B cell (primary cell): Measurements from ENCODE around the gene NRG2. TPM values are rescaled to one million over a fixed set of nuclear protein-coding genes. Genes with fewer than 3 reads are reported as not detected.

ENCODE experiments used
- ATAC-seq: fragments of 200-7000 bp; cut with Tn5 transposase; one replicate; pipeline ENCODE4 v1.10.0; 2021; ENCODE audit warnings: low read depth, mild to moderate bottlenecking, moderate number of reproducible peaks, moderate library complexity
- CTCF ChIA-PET: fragments of 350-600 bp; sonication (Branson Sonifier 250); formaldehyde crosslinking; loops from one replicate; lab custom pipeline; 2021; ENCODE audit warnings: antibody characterized with exemption, inconsistent platforms; lab: Charles Lee
- POLR2A ChIA-PET: fragments of 350-600 bp; sonication (Branson Sonifier 250); formaldehyde crosslinking; loops from one replicate; lab custom pipeline; 2021; ENCODE audit warnings: antibody characterized with exemption; lab: Charles Lee
- DNase-seq: peaks from one replicate; pipeline ENCODE4 v3.0.0; 2013
- H2AFZ ChIP-seq: 2 replicates; pipeline ENCODE4 v1.6.1; 2012; ENCODE audit warnings: mild to moderate bottlenecking, low read depth, low read length; ENCODE audit not compliant: insufficient read depth, poor library complexity, severe bottlenecking
- H3K27ac ChIP-seq, 2 donors: 1 replicate in 1 of 2; 2 replicates in 1 of 2; pipeline ENCODE4 v1.5.1; 2012 to 2013; ENCODE audit warnings: low read length in 2 of 2, mild to moderate bottlenecking in 2 of 2, moderate library complexity in 1 of 2
- H3K27me3 ChIP-seq, 4 experiments: fragments of 200-600 bp in 1 of 4; sonication (generic) in 1 of 4; replicated peaks in 1 of 4; 1 replicate in 2 of 4; 2 replicates in 2 of 4; pipeline versions ENCODE4 v1.6.1 to v1.7.0; 2013 to 2016; ENCODE audit warnings: low read length in 3 of 4, mild to moderate bottlenecking in 2 of 4, mixed read lengths in 1 of 4, moderate library complexity in 1 of 4; ENCODE audit not compliant: insufficient read depth in 4 of 4, control insufficient read depth in 3 of 4; ENCODE audit errors: control extremely low read depth in 1 of 4
- H3K36me3 ChIP-seq, 2 experiments: replicated peaks in 1 of 2; 1 replicate in 1 of 2; 2 replicates in 1 of 2; pipeline versions ENCODE4 v1.6.1 to v1.7.1; 2013; ENCODE audit warnings: low read length in 1 of 2; ENCODE audit not compliant: insufficient read depth in 2 of 2, control insufficient read depth in 1 of 2; ENCODE audit errors: control extremely low read depth in 1 of 2, extremely low read depth in 1 of 2
- H3K4me1 ChIP-seq, 2 donors: fragments of 200-600 bp in 1 of 2; sonication (generic) in 1 of 2; 1 replicate in 1 of 2; 2 replicates in 1 of 2; pipeline versions ENCODE4 v1.5.1 to v1.6.1; 2013 to 2017; ENCODE audit warnings: low read length in 2 of 2; ENCODE audit not compliant: control insufficient read depth in 2 of 2, insufficient read depth in 2 of 2
- H3K4me2 ChIP-seq: replicated peaks from 2 replicates; pipeline ENCODE3; 2012; ENCODE audit warnings: mild to moderate bottlenecking, low read depth, low read length; ENCODE audit not compliant: poor library complexity, severe bottlenecking
- H3K4me3 ChIP-seq, 5 experiments: fragments of 200-600 bp in 1 of 5; sonication (generic) in 1 of 5; 1 replicate in 3 of 5; 2 replicates in 2 of 5; pipeline versions ENCODE4 v1.5.1 to v1.7.0; 2011 to 2016; ENCODE audit warnings: low read length in 4 of 5, mild to moderate bottlenecking in 4 of 5, low read depth in 2 of 5, control low read depth in 1 of 5, moderate library complexity in 1 of 5; ENCODE audit not compliant: insufficient read depth in 1 of 5; ENCODE audit errors: control extremely low read depth in 1 of 5, extremely low read depth in 1 of 5
- H3K79me2 ChIP-seq: fragments of 200-600 bp; sonication (generic); one replicate; pipeline ENCODE4 v1.6.0; 2016; ENCODE audit warnings: low read length; ENCODE audit not compliant: control insufficient read depth, insufficient read depth
- H3K9ac ChIP-seq: fragments of 200-600 bp; sonication (generic); 2 replicates; pipeline ENCODE4 v1.6.1; 2017; ENCODE audit warnings: mild to moderate bottlenecking, low read length, moderate library complexity
- H3K9me3 ChIP-seq, 3 donors: one replicate each; pipeline versions ENCODE4 v1.6.1 to v1.7.1; 2013; ENCODE audit warnings: low read length in 2 of 3; ENCODE audit not compliant: control insufficient read depth in 2 of 3, insufficient read depth in 1 of 3; ENCODE audit errors: control extremely low read depth in 1 of 3
- H4K20me1 ChIP-seq: 2 replicates; pipeline ENCODE4 v1.6.0; 2012; ENCODE audit warnings: mild to moderate bottlenecking, low read length; ENCODE audit not compliant: insufficient read depth, control insufficient read depth, poor library complexity, severe bottlenecking
- H3K27ac Mint-ChIP-seq: one replicate; pipeline ENCODE4 v1.8.0; 2021; ENCODE audit warnings: mixed read lengths
- H3K27me3 Mint-ChIP-seq: one replicate; pipeline ENCODE4 v1.8.0; 2021; ENCODE audit warnings: mixed read lengths
- H3K4me1 Mint-ChIP-seq: one replicate; pipeline ENCODE4 v1.8.0; 2021; ENCODE audit warnings: mixed read lengths
- H3K4me3 Mint-ChIP-seq: one replicate; pipeline ENCODE4 v1.8.0; 2021; ENCODE audit warnings: mixed read lengths
- H3K9me3 Mint-ChIP-seq: one replicate; pipeline ENCODE4 v1.8.0; 2022; ENCODE audit warnings: mixed read lengths; ENCODE audit not compliant: insufficient read depth
- CTCF ChIP-seq: fragments of 200-600 bp; IDR thresholded peaks from one replicate; pipeline ENCODE4 v1.8.0; 2022; ENCODE audit warnings: antibody characterized with exemption, mild to moderate bottlenecking
- EZH2 ChIP-seq: IDR thresholded peaks from 2 replicates; pipeline ENCODE4 v1.6.1; 2012; ENCODE audit warnings: borderline replicate concordance, low read depth, mild to moderate bottlenecking, moderate library complexity, low read length; ENCODE audit not compliant: insufficient read depth, poor library complexity, severe bottlenecking
- WGBS: methylation state at CpG from one replicate; pipeline ENCODE4 v1.1.5; 2013; ENCODE audit warnings: missing lambda C conversion rate; ENCODE audit not compliant: insufficient coverage; 5-methylcytosine and 5-hydroxymethylcytosine counted together
- intact Hi-C: fragments of 100-400 bp; cut with micrococcal nuclease; formaldehyde crosslinking; loops from one replicate; pipeline ENCODE4 v1.10.0; 2022
- polyA plus RNA-seq: library from polyadenylated mRNA; depleted of rRNA; stranded (reverse); fragments of >200 nt; gene quantifications from 2 replicates; pipeline ENCODE4 v1.2.3, GENCODE V29; 2012
- total RNA-seq, 2 donors: library from RNA; stranded (reverse); fragments of 120-200 nt in 1 of 2; gene quantifications; 1 replicate in 1 of 2; 2 replicates in 1 of 2; pipeline versions ENCODE4 v1.2.3 to v1.2.4, GENCODE V29; 2013 to 2022

Gene NRG2
- total and polyA plus RNA-seq, 2 donors (not counting 1 experiment from before 2014, with no cell fraction given): 0.13 to 0.15 TPM

- POLR2A ChIA-PET: no interaction called here
- H3K9me3 ChIP-seq: peaks cover 0 to 3% (median 0%) of the 10 kb centered on the region in 3 donors
Measured at GRCh38 chr5:139798883-139799282, 244.2 kb downstream of the NRG2 start.

More at GRCh38 chr5:139798883-139799282, 244.2 kb downstream of the NRG2 start:
- TF ChIP-seq CTCF (no peak), EZH2 (no peak)
- WGBS: 75% methylated on average over 1 of the region's 2 CpGs
- peaks cover 11% of the 10 kb centered on the region for H3K4me1 Mint-ChIP-seq
- intact Hi-C loops: no loop called here
- H3K4me2 ChIP-seq: no peak overlapping the region
- no peak overlapping the region for H3K9ac ChIP-seq
- H3K4me1 ChIP-seq: peaks cover 12 to 14% of the 10 kb centered on the region in 2 donors
- no peak overlapping the region for H3K27ac ChIP-seq
- no peak overlapping the region for H3K4me3 Mint-ChIP-seq
- H3K27me3 Mint-ChIP-seq: peaks cover 73% of the 10 kb centered on the region
- H3K27me3 ChIP-seq: peaks cover 0 to 59% (median 22%) of the 10 kb centered on the region in 4 experiments
- CTCF ChIA-PET: interaction anchor here (1.6 to 3.9 kb wide), 2 partner anchors 8 to 12 kb away, joined by 3 to 19 read pairs; no protein-coding TSS in a partner anchor
- H3K79me2 ChIP-seq: no peaks in the 10 kb centered on the region
- H3K4me3 ChIP-seq: no peak overlapping the region
- no peaks in the 10 kb centered on the region for H3K36me3 ChIP-seq
- H3K27ac Mint-ChIP-seq: no peak overlapping the region
- no peak overlapping the region for H2AFZ ChIP-seq
- H4K20me1 ChIP-seq: no peaks in the 10 kb centered on the region
- ATAC-seq (no peak), DNase-seq (no peak)
- H3K9me3 Mint-ChIP-seq: no peaks in the 10 kb centered on the region
